Sigmoid colon (tissue), 3 donors: ENCODE data around the gene KY.

Experiments used
- CTCF ChIP-seq, 4 experiments: fragments of 450-650 bp in 3 of 4; fragments of 200-600 bp in 1 of 4; IDR thresholded peaks; one replicate each; pipeline ENCODE4 v1.5.1; 2016 to 2019; ENCODE audit warnings: antibody characterized with exemption in 4 of 4, mild to moderate bottlenecking in 3 of 4, moderate library complexity in 2 of 4
- POLR2A ChIP-seq, 2 donors: fragments of 450-650 bp; IDR thresholded peaks; one replicate each; pipeline ENCODE4 v1.6.1; 2016; ENCODE audit warnings: antibody characterized with exemption in 2 of 2, mild to moderate bottlenecking in 2 of 2, moderate library complexity in 2 of 2

- TF ChIP-seq CTCF (IDR thresholded peaks at IDR 0.05), result no peak
- no peak for TF ChIP-seq POLR2A (IDR thresholded peaks at IDR 0.05)
Measured at GRCh38 chr3:134681522-134681900, 30.7 kb upstream of the KY start.
